HEK293 (cell line): ENCODE results near the gene CREBBP.

ENCODE experiments used
- CTCF ChIP-seq: fragments of 450-650 bp; formaldehyde crosslinking; IDR thresholded peaks from 2 replicates; pipeline ENCODE4 v1.5.1; 2016; ENCODE audit warnings: missing biosample characterization, missing genetic modification characterization
- REST ChIP-seq: fragments of 450-650 bp; formaldehyde crosslinking; IDR thresholded peaks from 2 replicates; pipeline ENCODE4 v1.5.1; 2016; ENCODE audit warnings: missing biosample characterization, missing genetic modification characterization
- ZNF10 ChIP-seq: fragments of 450-650 bp; formaldehyde crosslinking; IDR thresholded peaks from 2 replicates; pipeline ENCODE4 v1.5.1; 2017; ENCODE audit warnings: missing biosample characterization, missing genetic modification characterization
- ZNF423 ChIP-seq: fragments of 450-650 bp; formaldehyde crosslinking; IDR thresholded peaks from 2 replicates; pipeline ENCODE4 v1.5.1; 2016; ENCODE audit warnings: missing biosample characterization, missing genetic modification characterization
- ZNF501 ChIP-seq: fragments of 450-650 bp; formaldehyde crosslinking; IDR thresholded peaks from 2 replicates; pipeline ENCODE4 v1.5.1; 2016; ENCODE audit warnings: missing biosample characterization, missing genetic modification characterization
- ZNF510 ChIP-seq: fragments of 450-650 bp; formaldehyde crosslinking; IDR thresholded peaks from 2 replicates; pipeline ENCODE4 v1.5.1; 2018; ENCODE audit warnings: mild to moderate bottlenecking, missing genetic modification characterization, missing biosample characterization; ENCODE audit not compliant: insufficient replicate concordance
- ZNF549 ChIP-seq: fragments of 450-650 bp; IDR thresholded peaks from 2 replicates; pipeline ENCODE4 v1.5.1; 2018; ENCODE audit warnings: missing biosample characterization, missing genetic modification characterization, mild to moderate bottlenecking, inconsistent platforms, moderate library complexity

- TF ChIP-seq REST (tag by site-specific recombination) (no peak), ZNF10 (no peak), ZNF549 (no peak), CTCF (tag by site-specific recombination) (no peak), ZNF423 (tag by site-specific recombination) (no peak), ZNF501 (no peak), ZNF510 (no peak)
Measured at GRCh38 chr16:3819175-3819527, 61.4 kb downstream of the CREBBP start.
